ENCODE data around the gene GRK4. TPM values are rescaled to one million over a fixed set of nuclear protein-coding genes. Genes with fewer than 3 reads are reported as not detected.

GRK4 gene
- total and polyA plus RNA-seq, 2 of the 8 experiments (the other 6 are each of a cell fraction or from before 2014, with no cell fraction given) = 0.77 to 1.8 TPM

DNA sequence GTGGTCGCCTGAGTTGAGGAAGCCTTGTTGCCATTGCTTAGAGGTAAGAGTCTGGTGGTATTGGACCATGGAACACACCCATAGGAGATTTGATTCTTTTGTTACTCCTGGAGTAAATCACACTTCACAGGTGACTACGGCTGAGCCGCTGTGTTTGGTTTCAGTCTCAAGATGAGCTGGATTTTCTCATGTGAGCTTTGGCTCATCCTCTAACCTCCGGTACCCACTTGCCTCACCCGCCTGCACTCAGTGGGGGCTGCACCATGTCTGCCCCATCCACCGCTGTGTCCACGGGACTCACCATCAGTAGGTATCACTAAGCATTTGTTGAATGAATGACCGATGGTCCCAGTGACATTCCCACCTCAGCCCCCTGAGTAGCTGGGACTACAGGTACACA, 58.3 kb downstream of the GRK4 start (continued):
- no peak for TF ChIP-seq KDM4A (IDR thresholded peaks at IDR 0.05; ENCODE audit: low read depth, low read length, severe bottlenecking)
